Myocyte (in vitro differentiated cells): ENCODE results near the gene NUMBL. TPM values are rescaled to one million over a fixed set of nuclear protein-coding genes. Genes with fewer than 3 reads are reported as not detected.
"Not testable (repeated sequence)": the region's sequence is repeated elsewhere in the genome, so short reads cannot be mapped to it uniquely, and the experiment has no call there.

ENCODE experiments used
- DNase-seq: peaks from one replicate; pipeline ENCODE4 v3.0.0-alpha.2; 2012; ENCODE audit warnings: low read depth
- total RNA-seq: library from RNA; depleted of rRNA; stranded (reverse); fragments of >200 nt; gene quantifications from 2 replicates; pipeline ENCODE4 v1.2.3, GENCODE V29; 2014

Gene NUMBL
- total RNA-seq, 1 donor from 2014 or later: 75.4 TPM

- DNase-seq: no peak
These were observed 58.0 kb downstream of the NUMBL start for GRCh38 chr19:40632311-40633036.

GRCh38 chr19:40630571-40631160, 59.8 kb downstream of the NUMBL start:
- DNase-seq: no peak

GRCh38 chr19:40629346-40629745, 61.1 kb downstream of the NUMBL start:
- DNase-seq: no peak

- DNase-seq: no peak
These were observed 62.8 kb downstream of the NUMBL start for GRCh38 chr19:40627486-40628279.

- no peak for DNase-seq
These were observed 63.5 kb downstream of the NUMBL start for GRCh38 chr19:40626918-40627317.

GRCh38 chr19:40625406-40626120, 64.9 kb downstream of the NUMBL start:
- DNase-seq: no peak

GRCh38 chr19:40624369-40625153, 65.9 kb downstream of the NUMBL start:
- DNase-seq: not testable (repeated sequence)

- no peak for DNase-seq
These were observed 66.8 kb downstream of the NUMBL start for GRCh38 chr19:40623403-40624251.

- DNase-seq: no peak
These were observed 67.7 kb downstream of the NUMBL start for GRCh38 chr19:40622773-40623075.

GRCh38 chr19:40621966-40622772, 68.3 kb downstream of the NUMBL start:
- no peak for DNase-seq

GRCh38 chr19:40621283-40621682, 69.2 kb downstream of the NUMBL start:
- no peak for DNase-seq

- DNase-seq: no peak
These were observed 70.3 kb downstream of the NUMBL start for GRCh38 chr19:40620161-40620485.

- no peak for DNase-seq
These were observed 70.9 kb downstream of the NUMBL start for GRCh38 chr19:40619333-40620160.

- DNase-seq: no peak
These were observed 72.5 kb downstream of the NUMBL start for GRCh38 chr19:40617961-40618360.

GRCh38 chr19:40616941-40617340, 73.5 kb downstream of the NUMBL start:
- no peak for DNase-seq

- DNase-seq: no peak
These were observed 74.3 kb downstream of the NUMBL start for GRCh38 chr19:40616178-40616577.
